Measurements from ENCODE around the gene PRAC2.

The PRAC2 gene

DNA sequence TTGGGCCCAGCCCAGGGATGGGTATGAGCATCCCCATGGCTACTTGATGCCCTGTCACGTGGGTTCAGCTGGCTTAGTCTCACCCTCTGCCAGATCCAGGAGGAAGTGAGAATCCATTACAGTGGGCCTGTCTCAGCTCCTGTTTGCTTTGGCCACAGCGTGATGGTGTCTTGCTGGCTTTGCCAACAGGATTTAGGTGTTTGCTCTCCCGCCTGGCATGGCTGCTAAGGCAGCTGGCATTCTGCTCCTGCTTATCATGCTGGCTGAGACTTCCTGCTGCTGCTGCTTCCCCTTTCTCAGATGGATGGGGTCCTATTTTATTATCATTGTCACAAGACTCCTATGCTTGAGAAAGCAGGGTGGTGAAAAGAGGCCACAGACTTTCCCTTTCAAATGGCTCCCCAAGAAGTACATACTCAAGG is 33.9 kb downstream of the PRAC2 start:
- no peak for DNase-seq

DNA sequence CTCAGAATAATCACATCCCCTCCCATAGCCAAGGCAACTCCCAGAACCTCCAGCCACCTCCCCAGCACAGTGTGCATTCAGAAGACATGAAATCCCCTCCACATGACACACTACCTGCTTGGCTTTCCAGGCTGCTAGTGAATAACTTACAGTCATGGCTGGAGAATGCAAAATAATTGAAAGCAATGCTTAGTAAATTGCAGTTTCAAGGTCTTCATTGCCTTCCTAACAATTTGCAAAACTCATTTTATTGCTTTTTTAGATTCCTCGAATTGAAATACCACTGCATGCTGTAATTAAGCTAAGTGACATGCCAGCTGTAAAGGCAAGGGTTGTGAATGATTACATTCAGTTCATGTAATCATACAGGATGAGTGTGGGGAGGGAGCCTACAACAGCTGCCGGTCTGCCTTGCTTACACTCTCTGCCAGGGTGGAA is 34.6 kb downstream of the PRAC2 start:
- DNase-seq = no peak

DNA sequence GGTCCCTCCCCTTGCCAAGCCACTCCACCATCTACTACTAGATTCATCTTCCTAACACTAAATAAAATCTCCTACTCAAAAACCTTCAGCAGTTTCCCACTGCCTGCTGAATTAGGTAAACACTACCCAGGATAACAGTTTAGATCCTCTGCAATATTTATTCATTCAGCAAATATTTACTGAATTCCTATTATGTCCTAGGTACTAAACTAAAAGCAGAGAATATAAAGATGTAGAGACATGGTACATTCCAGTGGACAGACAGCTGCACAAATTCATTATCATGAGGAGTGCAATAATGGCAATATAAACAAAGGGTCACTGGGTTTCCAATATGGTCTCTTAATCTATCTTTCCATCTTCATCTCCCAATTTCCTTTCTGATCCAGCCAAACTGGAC is 36.3 kb downstream of the PRAC2 start:
- DNase-seq = no peak

DNA sequence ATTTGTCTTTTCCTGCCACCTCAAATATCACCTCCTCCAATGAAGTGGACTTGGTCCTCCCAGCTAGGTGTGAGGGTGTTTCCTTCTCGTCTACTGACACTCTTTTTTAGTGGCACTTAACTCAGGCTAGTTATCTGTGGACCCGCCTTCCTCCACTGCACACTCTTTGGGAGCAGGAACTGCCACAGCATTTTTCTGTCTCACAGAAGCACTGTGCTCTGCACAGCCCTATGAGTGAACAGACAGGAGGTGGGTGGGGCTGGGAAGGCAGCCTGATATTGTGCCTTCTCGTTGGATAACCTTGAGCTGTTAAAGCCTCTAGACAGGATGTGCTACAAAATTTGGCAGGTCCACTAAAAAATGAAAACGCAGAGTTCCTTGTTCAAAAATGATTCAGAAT is 37.4 kb downstream of the PRAC2 start:
- DNase-seq = no peak

DNA sequence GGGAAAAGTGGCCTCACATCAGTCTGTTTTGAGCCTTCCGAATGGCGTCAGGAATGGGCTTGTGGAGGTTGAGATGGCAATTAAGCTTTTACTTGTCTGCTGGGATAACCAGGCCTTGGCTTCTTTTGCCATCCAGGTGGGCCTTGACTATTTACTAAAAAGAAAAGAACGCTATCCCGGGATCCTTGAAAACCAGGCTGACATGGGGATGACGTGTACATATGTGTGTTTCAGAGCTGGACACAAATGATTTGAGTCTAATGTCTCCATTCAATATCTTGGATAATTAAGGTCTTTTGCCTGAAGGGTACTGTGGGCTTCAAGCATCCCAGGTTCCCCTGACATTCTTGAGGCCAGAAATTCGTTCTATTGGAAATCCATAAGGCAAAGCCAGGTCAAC is 38.1 kb downstream of the PRAC2 start:
- DNase-seq = no peak

DNA sequence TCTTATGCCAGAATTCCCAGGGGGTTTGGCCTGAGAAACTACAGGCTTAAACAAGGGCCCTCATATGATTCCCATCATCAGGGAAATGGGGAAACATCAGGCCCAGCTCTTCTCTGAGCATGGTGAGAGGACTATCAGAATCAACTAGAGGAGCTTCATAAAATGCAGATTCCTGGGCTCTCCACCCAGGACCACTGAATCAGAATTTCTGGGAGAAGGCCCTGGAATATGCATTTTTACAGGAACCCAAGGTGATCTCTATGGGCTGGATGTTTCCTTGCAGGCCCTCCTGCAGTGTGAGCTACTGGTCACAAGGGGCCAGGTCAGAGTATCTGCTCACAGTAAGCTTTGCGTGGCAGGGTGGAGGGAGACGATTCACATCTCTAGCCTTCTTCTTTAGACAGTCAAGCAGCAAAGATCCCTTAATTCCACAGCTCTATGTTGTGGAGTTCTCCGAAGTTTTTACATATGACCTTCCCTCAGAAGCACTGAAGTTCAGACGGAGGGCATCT is 44.3 kb downstream of the PRAC2 start:
- no peak for DNase-seq

DNA sequence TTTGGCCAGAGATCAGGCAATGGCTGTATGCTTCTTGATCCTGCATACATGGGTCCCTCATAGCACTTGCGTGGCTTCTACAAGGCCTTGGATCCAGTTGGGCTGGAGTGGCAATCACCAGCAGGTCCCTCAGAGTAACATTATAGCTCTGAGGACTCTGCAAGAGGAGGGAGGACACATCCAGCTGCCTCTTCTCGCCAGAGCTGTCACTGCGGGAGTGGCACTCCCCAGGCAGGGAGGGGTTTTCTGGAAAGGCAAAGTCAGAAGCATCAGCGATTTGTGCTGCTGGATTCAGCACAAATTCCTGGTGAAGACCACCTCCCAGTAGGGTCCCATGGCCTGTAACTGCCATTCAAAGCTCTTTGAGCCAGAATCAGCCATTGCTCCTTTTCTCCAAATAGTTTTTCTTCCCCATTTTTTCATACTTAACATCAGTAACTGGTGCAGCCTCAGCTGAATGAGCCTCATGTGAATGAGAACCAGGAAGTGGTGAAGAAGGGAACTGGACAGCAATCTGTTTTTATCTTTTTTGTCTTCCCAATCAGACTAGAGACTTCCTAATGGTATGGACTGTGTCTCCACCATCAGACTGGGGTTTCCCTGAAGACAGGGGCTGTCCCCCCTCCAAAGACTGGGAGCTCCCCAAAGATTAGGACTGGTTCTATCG is 46.2 kb downstream of the PRAC2 start:
- no peak for DNase-seq

DNA sequence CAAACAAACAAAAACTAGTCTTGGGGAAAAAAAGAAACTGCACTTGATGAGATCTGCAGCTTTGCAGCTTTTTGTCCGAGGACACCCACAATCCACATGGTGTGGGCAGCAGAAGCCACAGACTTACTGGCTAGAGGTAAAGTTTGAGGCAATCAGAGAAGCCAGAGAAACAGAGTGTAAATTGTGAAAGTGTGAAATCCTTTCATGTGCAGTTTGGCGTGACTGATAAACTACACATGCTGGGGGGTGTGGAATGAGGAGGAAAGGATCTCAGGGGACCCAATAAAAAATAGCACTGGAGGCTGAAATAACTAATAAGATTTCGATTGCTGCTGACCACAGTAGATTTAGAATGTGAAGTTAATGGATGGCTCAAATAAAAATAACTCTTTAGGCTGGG is 48.0 kb downstream of the PRAC2 start:
- no peak for DNase-seq

DNA sequence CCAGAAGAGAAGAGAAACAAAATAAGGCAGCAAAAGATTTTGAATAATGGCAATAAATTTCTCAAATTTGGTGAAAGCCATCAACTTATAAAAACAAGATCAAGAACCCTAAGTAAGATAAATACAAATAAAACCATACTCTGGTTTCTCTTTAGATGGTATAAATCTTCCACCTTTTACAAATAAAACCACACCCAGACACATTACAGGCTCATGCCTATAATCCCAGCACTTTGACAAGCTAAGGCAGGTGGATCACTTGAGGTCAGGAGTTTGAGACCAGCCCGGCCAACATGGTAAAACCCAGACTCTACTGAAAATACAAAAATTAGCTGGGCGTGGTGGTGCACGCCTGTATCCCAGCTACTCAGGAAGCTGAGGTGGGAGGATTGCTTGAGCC is 50.3 kb downstream of the PRAC2 start:
- DNase-seq = no peak

Data from CD4-positive, alpha-beta T cell treated with Interferon gamma for 1 hour (primary cell).